ENCODE measurements around the gene SYCE1.
"Not testable (repeated sequence)": the region's sequence is repeated elsewhere in the genome, so short reads cannot be mapped to it uniquely, and the experiment has no call there.

Gene SYCE1

DNA sequence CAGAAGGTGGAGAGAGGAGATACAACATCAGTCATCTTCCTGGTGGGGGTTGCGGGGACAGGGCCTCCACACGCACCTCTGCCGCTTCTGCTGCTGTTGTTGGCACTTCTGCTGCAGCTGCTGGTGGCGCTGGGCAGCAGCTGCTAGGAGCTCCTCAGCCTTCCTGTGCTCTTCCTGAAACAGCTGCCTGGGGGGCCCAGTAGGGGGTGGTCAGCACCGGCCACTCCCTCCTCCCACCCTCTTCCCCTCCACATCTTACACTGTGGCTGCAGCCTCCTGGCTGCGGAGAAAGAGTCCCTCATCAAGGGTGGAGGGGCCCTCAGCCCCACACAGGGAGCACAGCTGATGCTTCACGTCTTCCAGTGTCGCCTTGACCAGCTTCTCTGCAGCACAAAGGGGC, 9.9 kb downstream of the SYCE1 start:
- DNase-seq = no peak

DNA sequence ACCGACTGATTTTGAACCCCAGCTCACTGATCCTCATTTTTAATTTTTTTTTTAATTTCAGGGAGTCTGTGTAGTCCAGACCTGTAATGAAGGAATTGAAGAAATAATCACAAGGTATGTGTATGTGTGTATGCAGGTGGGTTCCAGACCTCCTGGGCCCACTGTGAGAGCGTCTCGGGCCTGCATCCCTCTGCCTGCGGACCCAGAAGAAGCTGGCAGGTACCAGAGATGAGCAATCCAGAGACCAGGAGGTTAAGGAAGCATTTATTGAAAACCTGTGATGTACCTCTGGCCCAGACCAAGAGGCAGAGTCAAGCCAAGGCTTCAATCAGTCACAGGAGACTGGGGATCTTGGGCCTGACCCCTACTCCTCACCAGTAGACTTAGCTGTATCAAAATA, 10.8 kb downstream of the SYCE1 start:
- DNase-seq = no peak

DNA sequence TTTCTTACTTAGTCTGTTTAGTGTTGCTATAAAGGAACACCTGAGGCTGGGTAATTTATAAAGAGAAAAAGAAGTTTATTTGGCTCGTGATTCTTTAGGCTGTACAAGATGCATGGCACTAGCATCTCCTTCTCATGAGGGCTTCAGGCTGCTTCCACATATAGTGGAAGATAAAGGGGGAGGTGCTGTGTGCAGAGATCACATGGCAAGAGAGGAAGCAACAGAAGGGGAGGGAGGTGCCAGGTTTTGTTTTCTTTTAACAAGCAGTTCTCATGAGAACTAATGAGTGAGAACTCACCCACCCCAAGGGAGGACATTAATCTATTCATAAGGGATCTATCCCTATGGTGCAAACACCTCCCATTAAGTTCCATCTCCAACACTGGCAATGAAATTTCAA, 20.9 kb downstream of the SYCE1 start:
- DNase-seq = no peak

DNA sequence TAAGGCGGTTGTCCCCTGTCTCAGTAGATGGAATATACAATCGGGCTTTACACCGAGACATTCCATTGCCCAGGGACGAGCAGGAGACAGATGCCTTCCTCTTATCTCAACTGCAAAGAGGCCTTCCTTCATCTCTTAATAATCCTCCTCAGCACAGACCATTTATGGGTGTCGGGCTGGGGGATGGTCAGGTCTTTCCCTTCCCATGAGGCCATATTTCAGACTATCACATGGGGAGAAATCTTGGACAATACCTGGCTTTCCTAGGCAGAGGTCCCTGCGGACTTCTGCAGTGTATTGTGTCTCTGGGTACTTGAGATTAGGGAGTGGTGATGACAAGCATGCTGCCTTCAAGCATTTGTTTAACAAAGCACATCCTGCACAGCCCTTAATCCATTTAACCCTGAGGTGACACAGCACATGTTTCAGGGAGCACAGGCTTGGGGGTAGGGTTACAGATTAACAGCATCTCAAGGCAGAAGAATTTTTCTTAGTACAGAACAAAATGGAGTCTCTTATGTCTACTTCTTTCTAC, 23.9 kb downstream of the SYCE1 start:
- DNase-seq = not testable (repeated sequence)

DNA sequence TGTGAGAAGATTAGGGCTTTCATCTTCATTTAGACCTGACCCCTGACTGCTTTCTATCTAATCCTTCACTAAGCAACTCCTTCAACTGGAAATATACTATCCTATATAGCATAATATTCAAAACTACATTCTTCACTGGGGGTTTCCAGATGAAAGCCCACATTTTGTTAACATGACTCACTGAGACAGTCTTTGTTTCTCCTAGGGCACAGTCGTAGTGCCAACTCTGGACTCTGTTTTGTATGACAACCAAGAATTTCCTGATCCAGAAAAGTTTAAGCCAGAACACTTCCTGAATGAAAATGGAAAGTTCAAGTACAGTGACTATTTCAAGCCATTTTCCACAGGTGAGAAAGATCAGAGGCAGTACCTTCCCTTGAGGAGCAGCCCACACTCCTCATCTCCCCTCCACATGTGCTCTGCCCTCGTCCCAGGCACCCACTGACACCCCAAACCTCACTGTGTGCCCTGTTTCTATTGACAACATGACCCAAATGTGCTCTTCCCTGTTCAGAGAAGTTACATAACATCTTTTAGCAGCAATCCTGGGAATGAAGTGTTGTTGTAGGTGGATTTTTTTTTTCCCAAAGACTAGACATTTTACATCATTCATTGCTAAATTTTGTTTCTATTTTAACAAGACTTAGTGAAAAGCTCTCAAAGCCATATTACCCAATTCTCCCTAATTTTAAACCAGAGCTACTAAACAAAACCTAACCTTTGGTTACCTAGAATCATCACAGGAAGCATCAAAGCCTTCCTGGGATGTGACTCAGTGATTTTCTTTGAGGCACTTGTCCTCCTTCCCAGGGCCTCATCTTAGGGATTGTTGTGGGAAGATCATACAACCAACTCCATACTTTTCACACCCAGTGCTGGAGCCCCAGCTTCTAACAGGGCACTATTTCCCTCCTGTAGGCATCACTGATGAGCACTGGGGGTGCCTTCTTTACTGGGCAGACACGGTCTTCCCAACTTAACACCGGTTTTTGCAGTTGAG, 27.5 kb downstream of the SYCE1 start:
- no peak for DNase-seq

GRCh38 chr10:133536198-133536597, 29.2 kb downstream of the SYCE1 start:
- DNase-seq = no peak

DNA sequence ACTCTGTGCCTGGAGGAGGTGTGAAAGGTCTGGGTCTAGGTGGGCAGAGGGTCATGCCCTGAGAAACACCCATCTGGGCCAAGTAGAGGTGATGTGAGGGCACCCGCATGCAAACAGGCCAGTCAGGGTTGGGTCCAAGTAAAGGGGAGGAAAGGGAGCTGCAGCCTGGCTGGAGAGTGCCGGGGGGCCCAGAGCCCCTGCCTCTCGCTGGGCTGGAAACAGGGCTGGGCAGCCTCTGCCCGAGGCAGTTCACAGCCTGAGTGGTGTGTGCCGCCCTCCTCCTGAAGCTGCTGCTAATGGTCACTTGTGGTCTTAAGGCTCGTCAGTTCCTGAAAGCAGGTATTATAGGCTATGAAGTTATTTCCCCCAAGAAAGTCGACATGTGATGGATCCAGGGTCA, 31.0 kb downstream of the SYCE1 start:
- no peak for DNase-seq

GRCh38 chr10:133532871-133533270, 32.5 kb downstream of the SYCE1 start:
- DNase-seq = no peak

DNA sequence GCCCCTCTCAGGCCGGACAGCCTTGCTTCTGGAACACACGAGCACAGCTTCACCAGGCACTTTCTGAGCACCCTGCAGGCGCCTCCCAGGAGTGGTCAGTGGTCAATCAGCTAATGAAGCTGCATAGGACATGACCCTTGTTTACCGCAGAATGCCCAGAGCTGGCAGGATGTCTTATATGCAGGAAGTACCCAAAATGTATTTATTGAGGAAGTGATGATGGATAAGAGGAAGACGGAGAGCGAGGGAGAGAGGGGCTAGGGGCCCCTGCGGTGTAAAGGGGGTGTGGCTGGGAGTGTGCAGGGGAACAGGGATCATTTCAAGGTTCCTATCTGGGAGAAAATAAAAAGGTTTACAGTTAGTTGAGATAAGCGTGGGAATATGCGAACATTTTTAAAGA, 34.9 kb downstream of the SYCE1 start:
- DNase-seq = no peak

DNA sequence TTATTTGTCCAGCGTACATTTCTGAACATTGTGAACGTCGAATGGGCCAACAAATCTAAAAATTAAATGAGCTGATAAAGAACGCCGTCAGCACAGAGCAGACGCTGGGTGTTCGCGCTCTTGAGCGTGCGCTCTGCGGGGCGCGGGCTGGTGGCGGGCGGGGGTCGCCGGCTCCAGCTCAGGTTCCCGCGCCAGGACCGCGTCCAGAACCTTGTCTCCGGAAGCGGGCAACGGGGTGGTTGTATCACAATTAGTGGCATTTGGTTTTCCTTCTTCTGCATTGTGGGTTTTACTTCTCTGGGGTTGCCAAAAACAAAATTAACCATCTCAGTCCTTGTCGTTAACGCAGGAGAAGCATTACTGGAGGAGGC, 35.8 kb downstream of the SYCE1 start:
- DNase-seq = no peak

DNA sequence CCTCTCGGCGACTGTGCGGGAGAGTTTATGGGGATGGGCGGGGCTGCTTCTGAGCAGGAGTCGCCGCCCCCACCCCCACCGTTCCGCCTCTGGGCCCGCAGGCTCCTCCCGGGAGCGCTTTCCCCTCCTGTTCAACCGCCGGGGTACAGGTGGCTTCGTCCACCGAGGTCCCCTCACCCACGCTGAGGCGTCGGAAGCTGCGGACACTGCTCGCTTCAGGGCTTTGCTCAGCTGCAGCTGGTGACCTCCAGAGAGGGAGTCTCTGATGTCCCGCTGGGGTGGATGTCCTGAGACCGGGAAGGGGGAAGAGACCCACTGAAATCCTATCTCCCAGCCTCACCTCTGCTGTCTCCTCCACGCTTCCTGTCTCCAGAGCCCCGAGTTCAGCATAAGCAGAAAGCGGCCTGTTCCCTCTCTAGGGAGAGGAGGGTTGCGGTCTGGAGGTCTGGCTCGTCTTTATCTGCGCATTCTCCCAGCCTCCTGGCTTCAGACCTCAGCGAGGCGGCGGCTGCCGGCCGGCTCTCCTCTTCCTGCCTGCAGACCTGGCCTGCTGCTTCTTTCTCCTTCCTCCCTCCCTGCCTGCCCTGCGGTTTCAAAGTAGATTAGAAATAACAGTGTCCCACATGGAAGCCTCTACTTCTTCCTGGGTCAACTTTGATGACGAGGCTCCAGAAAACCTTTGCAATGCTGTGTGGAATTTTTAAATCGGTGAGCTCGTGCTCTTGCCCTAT, 36.4 kb downstream of the SYCE1 start:
- no peak for DNase-seq

GRCh38 chr10:133528296-133528844, 37.0 kb downstream of the SYCE1 start:
- no peak for DNase-seq

- DNase-seq = no peak
Observed at GRCh38 chr10:133527771-133528271, 37.6 kb downstream of the SYCE1 start.

GRCh38 chr10:133526957-133527588, 38.3 kb downstream of the SYCE1 start, which contains the start of gene CYP2E1:
Gene CYP2E1, plus strand, starts transcription at chr10:133527363. Its CDS starts 33 bp downstream, at chr10:133527396.
- DNase-seq = no peak

GRCh38 chr10:133525444-133525843, 39.9 kb downstream of the SYCE1 start:
- DNase-seq = no peak

- no peak for DNase-seq
Observed at GRCh38 chr10:133523631-133524203, 41.7 kb downstream of the SYCE1 start.

DNA sequence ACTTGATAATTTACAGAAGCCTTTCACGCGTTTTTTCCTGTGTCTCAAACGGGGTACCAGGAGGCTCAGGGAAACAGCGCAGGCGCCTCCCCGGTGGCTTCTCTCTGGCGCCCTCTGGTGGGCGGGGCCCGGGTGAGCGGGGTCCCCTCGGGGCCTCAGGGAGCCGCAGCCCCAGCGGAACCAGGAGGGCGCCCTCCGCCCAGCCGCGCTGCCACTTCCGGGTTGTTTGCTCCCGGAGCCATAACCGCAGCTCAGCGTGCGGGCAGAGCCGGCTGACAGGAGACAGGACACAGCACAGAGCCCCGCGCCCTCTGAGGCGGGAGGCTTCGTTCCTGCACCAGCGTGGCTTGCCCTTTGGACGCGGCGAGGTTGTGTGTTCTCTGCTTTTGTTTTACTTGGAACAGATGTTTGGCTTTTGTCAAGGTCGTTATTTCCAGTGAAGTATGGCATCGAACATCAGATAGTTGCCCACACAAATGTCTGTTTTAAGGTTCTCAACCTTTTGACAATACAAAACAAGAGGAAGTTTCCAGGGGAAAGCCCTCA, 45.1 kb downstream of the SYCE1 start:
- peak; percentile 13 for DNase-seq

- DNase-seq = not testable (repeated sequence)
Observed at GRCh38 chr10:133518517-133518916, 46.9 kb downstream of the SYCE1 start.

DNA sequence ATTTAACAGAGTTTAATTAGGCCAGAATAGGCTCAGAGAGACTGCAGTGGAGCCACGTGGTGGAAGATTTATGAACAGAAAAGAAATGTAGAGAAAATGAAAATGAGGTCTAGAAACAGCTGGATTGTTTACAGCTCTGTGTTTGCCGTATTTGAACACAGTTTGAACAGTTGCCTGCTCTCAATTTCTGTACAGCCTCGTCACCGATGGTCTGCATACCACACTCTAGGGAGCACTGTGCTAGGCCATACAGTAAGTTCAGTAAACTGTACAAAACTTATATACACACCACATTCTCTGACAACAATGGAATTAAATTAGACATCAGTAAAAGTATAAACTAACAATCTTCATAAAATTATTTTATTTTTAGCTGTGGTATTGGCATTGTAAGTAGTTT, 49.3 kb downstream of the SYCE1 start:
- no peak for DNase-seq

GRCh38 chr10:133515471-133515870, 49.9 kb downstream of the SYCE1 start:
- DNase-seq = no peak

- DNase-seq = no peak
Observed at GRCh38 chr10:133511907-133512528, 53.4 kb downstream of the SYCE1 start.

DNA sequence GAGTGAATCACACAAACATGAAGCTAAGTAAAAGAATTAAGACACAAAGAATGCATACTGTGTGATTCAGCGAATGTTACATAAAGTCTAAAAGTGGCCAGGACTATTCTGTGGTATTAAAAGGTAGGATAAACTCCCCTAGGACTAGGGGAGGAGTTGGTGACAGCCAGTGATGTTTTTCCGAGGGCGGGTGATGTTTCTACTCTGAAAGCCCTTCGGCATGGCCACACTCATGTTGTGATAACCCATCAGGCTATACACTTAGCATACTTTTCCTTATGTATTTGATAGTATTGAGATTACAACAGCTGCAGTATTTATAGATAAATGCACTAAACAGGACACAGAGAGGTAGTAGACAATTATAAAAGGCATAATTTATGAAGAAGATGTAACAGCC, 54.0 kb downstream of the SYCE1 start:
- DNase-seq = no peak

Measured in DMS79 treated with DMSO at 0.1 percent for 48 hours (cell line).